Stimulated activated CD4-positive, alpha-beta T cell treated with anti-CD3 and anti-CD28 coated beads, TNF-alpha, amount 100 ng/mL, for 24 hours (primary cell): ENCODE measurements around the gene ZBTB4.

Source experiments
- DNase-seq, 3 experiments: peaks; one replicate each; pipeline ENCODE4 v3.0.0-alpha.2; 2020; ENCODE audit warnings: low read depth in 3 of 3

ZBTB4 gene

GRCh38 chr17:7468804-7469389 is 10.5 kb downstream of the ZBTB4 start:
- DNase-seq = no peak

- no peak for DNase-seq
These were observed 11.1 kb downstream of the ZBTB4 start for GRCh38 chr17:7468290-7468689.

- DNase-seq = no peak
These were observed 11.9 kb downstream of the ZBTB4 start for GRCh38 chr17:7467498-7467897.

DNA sequence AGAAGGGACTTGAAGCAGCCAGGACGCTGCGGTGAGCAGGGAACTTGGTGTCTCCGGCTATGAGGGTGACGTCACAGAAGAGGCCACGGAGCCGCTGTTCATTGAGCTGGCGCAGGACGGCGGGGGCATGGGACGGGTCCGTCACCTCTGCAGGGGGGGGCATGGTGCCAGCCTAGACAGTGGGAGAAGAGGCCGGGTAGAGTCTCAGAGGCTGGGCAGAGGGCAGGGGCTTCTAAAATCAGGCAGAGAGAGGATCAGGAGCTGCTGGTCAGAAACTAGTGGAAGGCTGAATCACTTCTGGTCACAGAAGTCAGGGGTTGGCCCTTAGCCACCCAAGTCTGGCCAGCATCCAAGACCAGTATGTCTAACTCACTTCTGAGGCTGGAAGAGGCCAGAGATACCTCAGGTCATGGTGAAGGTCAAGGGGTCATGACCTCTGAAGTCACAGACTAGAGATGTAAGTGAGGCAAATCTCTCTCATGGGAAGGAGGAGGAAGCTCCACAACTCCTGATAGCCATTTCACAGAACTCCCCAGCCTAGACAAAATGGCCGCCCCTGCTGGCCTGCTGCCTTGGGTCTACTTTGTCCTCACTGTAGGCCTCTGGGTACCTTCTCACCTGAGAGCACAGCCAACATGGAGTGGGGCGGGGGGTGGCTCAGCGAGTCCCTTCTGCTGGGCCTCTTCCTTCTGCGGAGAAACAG is 12.6 kb downstream of the ZBTB4 start:
- no peak for DNase-seq

GRCh38 chr17:7466318-7466638 is 13.2 kb downstream of the ZBTB4 start:
- no peak for DNase-seq

GRCh38 chr17:7465597-7466275 is 13.7 kb downstream of the ZBTB4 start:
- no peak for DNase-seq

DNA sequence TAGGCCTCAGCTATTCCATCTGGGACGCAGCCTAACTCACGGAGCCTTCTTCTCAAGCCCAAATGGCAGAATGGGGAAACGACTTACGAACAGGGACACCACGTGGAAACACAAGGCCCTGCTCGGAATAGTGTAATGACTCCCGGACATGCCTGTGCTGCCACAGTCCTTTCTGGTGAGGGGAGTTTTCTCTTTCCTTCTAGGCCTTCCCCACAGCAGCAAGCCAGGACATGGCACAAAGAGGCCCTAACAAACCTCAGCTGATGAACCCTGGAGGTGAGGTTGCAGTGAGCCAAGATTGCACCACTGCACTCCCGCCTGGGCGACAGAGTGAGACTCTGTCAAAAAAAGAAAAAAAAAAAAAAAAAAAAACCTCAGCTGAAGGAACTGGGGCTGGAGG is 15.3 kb downstream of the ZBTB4 start:
- no peak for DNase-seq

GRCh38 chr17:7463372-7463846 is 16.0 kb downstream of the ZBTB4 start:
- DNase-seq = no peak

- DNase-seq = no peak
These were observed 16.7 kb downstream of the ZBTB4 start for GRCh38 chr17:7462474-7463371.

- no peak for DNase-seq
These were observed 18.4 kb downstream of the ZBTB4 start for GRCh38 chr17:7460850-7461660.

- DNase-seq = no peak
These were observed 19.4 kb downstream of the ZBTB4 start for GRCh38 chr17:7459961-7460545.

DNA sequence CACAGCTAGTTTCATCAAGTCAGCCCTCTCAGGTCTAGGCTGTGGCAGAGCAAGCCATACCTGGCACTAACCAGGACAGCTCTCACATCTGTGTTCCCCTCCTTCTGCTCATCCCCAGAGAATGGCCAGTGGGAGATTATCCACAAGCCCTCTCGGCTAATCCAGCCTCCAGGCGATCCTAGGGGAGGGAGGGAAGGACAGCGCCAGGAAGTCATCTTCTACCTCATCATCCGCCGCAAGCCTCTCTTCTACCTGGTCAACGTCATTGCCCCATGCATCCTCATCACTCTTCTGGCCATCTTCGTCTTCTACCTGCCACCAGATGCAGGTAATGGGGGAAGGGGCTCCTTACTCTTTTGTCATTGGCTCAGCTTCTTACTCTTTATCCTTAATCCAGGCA is 31.0 kb downstream of the ZBTB4 start:
- DNase-seq = no peak

DNA sequence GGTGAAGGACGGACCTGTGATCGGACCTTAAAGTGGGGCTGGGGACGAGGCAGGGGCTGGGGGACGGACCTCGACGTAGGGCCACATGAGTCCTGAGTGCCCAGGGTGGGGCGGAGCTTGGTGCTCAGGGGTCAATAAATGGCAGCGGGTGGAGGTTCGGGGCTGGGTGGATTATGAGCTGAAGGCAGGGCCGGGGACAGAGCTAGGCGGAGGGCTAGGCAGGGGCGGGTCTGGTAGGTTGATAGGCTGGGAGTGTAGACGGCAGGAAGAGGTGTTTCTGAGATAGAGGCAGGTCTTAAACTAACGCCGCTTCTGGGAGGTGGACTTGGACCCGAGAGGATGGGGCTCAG is 33.8 kb downstream of the ZBTB4 start:
- no peak for DNase-seq

DNA sequence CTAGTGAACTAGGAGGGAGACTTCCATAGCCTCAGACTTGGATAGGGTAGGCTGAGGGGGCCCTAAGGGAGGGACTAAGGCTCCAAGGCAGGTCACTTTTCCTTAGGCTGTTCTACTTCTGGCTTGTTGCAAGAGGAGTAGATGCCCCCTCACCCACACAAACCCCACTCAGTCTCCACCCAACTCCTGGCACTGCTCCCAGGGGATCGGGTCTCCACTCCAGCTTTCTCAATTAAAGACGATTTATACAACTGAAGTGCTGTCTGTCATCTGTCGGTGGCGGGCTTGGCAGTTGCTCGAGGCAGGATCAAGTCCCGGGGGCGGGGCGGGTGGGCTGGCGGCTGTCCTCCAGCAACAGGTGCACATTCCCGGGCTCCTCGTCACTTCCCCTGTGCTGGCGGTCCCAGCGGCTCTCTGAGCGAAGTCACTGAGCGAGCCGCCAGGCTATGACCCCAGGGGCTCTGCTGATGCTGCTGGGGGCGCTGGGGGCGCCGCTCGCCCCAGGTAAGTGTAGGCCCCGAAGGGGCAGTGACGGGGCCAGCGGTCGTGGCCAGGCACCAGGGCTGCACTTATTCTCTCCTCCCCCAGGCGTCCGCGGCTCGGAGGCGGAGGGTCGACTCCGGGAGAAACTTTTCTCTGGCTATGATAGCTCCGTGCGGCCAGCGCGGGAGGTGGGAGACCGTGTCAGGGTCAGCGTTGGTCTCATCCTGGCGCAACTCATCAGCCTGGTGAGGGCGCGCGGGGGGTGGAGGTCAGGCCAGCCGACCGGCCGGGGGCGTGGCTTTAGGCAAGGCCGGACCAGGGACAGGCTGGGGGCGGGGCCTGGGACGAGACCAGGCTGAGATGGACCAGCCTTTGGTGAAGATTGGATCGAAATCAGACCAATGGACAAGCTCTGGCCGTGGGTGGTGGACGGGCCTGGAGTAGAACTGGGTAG is 34.5 kb downstream of the ZBTB4 start, which contains the start of gene CHRNB1:
TSS of gene CHRNB1 (plus strand) at position 380 of the 937 bp plus-strand sequence. CDS start at position 447, 67 bp downstream.
- no peak for DNase-seq

DNA sequence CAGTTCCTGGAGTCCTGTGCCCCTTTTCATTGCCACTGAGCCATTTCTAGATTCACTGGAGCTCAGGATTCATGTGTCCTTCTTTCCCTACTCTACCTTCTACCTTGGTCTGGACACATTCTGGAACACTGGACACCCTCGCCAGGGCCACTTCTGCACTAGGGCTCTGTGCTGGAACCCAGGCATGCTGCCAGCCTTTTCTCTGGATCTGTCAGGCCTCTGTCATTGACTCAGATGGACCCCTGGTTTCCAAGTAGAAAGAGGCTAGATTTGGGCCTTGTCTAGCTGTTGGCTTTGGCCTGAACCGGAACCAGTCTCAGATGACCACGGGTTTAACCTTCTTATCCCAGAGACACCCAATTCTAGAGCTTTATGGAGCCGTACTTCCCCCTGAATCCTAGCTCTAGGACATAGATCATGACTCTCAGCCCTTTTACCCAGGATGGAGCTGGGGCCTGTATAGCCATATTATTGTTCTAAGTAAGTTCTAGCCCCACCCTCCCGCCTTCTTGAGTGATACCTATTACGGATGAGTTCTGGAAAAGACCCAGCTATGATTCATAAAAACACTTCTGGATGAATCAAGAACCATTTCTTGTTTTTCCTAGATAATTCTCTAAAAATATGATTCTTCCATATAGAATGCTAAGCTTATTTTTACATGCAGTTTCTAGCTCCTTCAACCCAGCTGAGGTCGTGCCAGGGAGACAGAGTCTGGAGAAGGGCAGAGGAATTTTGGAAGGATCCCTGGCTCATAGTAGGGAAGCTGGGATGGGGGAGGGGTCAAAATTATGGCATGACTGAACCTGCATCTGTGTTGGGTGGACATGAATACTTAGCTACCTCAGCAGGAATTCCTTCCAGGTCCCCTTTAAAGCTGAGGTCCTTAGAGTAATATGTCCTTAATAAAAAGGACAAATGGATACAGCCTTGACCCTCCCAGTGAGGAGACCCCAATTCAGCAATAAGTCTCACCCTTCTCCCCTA is 35.6 kb downstream of the ZBTB4 start:
- DNase-seq = no peak

- DNase-seq = no peak
These were observed 37.3 kb downstream of the ZBTB4 start for GRCh38 chr17:7442142-7442541.

GRCh38 chr17:7441266-7441665 is 38.2 kb downstream of the ZBTB4 start:
- DNase-seq = no peak

- DNase-seq = no peak
These were observed 38.6 kb downstream of the ZBTB4 start for GRCh38 chr17:7440834-7441195.
